Measurements from ENCODE around the gene ENTPD3.

GRCh38 chr3:40358454-40358853 lies 28.5 kb upstream of the ENTPD3 start:
- TF ChIP-seq CTCF (IDR thresholded peaks at IDR 0.05; ENCODE audit: low read depth, low read length) (no peak), EZH2phosphoT487 (IDR thresholded peaks at IDR 0.05; ENCODE audit: low read depth) (no peak)
